GM19351 (cell line): Measurements from ENCODE around the gene MYH11.

Source experiments
- ATAC-seq: cut with Tn5 transposase; IDR thresholded peaks from one replicate; pipeline ENCODE4 v1.9.1; 2021; ENCODE audit warnings: mild to moderate bottlenecking, moderate library complexity; ENCODE audit not compliant: unreplicated experiment

MYH11 gene

DNA sequence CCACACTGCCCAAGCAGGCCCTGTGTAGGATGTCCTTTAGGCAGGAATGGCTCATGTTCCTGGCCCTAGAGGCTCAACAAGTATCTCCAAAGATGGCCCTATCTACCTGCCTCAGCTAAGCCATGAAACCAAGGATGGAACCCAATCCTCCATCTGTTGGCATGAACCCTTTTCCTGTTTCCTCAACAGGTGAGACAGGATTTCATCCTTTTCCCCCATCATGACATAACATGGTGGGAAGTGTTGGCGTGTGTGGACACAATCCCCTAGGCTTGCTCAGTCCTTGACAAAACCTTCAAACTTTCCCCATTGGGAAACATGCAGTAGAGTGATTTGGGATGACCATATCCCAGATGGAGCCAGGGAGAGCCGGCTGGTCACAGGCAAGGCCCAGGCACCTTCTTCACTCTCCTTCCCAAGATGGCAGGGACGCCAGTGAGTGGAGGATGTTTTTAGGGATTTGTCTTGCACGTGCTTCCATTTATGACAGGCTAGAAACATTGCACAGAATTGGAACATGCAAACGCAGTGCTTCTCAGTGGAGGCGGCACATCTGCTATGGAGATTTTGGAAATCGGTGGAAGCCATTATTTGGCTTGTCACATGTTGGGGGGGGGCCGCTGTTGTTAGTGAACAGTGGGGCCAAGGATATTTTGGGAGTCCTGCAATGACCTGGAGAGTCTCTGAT, 77.0 kb downstream of the MYH11 start:
- ATAC-seq = no peak

GRCh38 chr16:15778999-15779614, 77.7 kb downstream of the MYH11 start:
- no peak for ATAC-seq

- no peak for ATAC-seq
Observed at GRCh38 chr16:15778204-15778743, 78.6 kb downstream of the MYH11 start.

DNA sequence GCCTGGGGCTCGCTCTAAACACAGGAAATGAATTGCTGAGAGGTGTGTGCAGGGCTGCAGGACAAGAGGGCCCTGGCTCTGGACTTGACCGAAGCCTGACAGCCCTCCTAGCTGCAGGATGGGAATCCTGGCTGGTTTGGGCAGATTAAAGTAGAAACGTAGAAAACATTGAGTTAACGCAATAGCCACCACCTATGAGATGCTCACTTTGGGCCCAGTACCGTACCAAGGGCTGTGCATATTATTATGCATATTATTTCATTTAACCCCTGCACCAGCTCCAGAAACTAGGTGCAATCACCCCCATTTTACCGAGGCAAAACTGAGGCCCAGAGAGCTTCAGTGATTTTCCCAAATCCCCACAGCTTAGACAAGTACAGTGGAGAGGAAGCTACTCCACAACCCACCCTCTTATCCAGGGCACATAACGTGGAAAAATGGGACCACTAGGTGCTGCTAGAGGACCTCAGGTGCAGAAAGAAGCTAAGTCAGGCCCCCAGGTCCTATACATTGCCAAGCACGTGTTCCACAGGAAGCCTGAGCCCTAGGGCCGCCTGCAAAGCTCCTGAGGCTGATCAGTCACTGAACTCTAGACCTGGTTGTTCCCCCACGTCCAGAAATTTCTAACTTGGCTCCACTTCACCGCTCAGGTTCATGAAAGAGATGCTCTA, 79.2 kb downstream of the MYH11 start:
- ATAC-seq = no peak

DNA sequence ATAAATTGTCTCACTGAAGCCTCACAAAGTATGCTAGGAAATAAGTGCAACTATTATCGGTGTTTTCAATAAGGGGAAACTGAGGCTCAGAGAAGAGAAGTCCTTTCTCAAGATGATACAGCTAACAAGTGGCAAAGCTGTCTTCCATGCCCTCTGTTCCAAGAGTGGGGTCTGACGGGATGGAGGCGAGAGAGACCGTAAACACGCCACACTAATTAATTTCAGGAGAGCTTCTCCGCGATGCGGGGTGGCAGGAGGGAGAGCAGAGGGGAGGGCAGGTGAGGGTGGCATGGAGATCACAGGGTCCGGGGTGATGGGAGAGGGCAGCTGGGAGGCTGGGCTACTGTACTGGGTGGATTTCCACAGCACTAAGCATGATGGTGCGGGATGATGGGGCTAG, 80.3 kb downstream of the MYH11 start:
- no peak for ATAC-seq

DNA sequence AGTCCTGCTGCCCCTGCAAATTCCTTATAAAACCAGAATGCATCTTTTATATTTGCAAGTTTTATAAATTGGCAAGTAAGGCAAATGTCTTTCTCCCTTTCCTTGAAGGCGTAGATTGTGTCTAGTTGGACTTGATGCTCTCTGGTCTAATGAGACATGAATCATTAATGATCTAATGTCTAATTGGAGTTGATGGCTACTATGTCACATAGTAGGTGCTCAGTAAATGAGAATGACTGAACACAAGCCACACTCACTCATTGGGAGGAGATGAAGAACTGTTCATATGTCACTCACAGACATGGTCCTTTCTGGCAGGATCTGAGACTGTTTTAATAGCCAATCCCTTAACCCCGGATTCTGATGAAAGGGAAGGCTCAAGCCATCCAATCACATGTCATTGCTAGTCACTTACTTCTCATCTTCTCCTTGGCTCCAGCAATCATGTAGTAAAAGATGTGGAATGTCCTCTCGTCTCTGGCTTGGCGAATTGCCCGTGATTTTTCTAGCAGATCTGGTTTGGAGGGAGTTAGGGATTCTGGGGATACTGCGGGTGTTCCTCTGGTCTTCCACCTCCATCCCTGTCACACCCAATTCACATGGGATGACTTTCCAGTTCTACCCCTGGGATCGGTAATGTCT, 81.0 kb downstream of the MYH11 start:
- ATAC-seq = no peak

GRCh38 chr16:15775209-15775608, 81.6 kb downstream of the MYH11 start:
- no peak for ATAC-seq

DNA sequence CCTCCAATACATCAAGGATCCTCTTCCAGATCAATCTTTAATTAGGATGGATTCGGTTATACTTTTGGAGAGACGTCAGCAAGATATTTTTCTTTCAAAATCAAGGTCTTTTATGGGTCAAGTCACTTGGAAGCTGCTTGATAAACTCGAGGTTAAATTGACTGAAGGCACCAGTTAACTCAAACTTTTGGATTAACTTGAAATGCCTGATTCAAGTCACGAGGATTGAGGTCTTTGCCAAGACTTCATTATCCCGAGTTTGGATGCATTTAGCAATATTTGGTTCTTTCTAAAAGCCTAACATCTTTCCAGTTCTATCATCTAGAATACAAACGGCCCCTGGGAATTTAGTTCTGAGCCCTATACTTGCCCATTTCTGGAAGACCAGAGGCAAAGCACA, 82.9 kb downstream of the MYH11 start:
- ATAC-seq = no peak

DNA sequence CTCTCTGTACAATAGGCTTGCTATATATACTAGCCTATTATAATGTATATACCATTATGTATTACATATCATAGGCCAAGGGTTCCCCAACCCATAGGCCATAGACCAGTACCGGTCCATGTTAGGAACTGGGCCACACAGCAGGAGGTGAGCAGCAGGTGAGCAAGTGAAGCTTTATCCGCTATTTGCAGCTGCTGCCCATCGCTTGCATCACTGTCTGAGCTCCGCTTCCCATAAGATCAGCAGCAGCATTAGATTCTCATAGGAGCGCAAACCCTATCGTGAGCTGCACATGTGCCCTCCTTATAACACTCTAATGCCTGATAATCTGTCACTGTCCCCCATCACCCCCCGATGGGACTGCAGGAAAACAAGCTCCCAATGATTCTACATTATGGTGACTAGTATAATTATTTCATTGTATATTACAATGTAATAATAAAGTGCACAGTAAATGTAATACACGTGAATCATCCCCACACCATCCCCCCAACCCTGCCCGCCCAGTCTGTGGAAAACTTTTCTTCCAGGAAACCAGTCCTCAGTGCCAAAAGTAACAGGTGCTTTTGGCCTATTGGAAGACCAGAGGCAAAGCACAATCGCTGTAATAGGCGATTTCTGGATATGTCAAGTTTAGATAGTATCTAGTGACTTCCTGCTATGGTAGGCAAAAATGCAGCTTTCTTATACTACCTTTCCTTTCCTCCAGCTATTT, 84.1 kb downstream of the MYH11 start:
- no peak for ATAC-seq

- ATAC-seq = no peak
Observed at GRCh38 chr16:15771694-15772093, 85.1 kb downstream of the MYH11 start.

GRCh38 chr16:15770512-15770911, 86.3 kb downstream of the MYH11 start:
- ATAC-seq = no peak

DNA sequence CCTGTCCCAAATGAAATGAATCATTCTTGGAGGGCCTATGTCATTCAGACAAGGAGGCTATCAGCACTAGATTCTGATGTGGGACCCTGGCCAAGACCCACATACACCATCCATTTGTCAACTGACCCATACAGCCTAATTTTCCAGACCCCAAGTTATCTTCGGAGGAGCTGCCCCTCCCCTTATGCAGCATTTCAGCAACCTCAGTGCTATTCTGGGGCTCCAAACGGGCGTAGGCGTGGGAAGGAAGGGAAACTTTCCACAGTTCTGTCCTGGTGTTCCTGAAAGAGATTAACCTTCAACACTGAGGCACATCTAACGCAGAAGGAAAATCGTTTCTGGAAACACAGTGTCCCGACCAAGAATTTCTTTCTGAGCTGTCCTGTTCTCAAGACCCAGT, 86.7 kb downstream of the MYH11 start:
- ATAC-seq = no peak

GRCh38 chr16:15769239-15769638, 87.6 kb downstream of the MYH11 start:
- no peak for ATAC-seq

DNA sequence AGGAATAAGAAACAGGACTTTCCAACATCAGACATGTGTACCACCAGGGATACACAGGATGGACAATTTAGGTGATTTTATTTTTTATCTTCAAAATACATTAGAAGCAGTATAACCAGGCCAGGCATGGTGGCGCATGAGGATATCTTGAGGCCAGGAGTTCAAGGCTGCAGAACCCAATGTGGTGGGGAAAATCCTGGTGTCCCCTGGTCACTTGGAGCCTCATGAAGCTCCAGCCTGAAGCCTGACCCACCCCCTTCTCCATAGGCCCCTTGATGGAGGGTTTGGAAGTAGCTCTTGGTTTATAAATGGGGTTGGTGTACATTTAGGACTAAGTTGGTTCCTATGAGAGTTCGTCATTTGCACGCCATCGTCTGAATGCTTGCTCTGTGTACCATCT, 88.6 kb downstream of the MYH11 start:
- ATAC-seq = no peak

- ATAC-seq = no peak
Observed at GRCh38 chr16:15766918-15767317, 89.9 kb downstream of the MYH11 start.

DNA sequence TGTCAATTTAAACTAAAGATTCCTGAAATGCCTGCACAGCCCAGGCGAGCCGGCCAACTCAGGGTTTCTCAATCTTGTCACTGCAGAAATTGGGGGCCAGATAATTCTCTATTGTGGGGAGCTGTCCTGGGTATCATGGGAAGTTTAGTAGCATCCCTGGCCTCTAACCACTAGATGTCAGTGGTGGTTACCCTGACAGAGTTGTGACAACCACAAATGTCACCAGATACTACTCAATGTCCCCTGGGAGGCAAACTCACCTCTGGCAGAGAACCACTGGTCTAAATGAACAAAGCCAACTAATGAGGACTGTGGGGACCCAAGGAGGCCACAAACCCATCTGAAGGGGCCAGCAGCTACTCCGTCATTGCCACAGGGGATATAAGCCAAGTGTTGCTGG, 90.9 kb downstream of the MYH11 start:
- ATAC-seq = no peak

DNA sequence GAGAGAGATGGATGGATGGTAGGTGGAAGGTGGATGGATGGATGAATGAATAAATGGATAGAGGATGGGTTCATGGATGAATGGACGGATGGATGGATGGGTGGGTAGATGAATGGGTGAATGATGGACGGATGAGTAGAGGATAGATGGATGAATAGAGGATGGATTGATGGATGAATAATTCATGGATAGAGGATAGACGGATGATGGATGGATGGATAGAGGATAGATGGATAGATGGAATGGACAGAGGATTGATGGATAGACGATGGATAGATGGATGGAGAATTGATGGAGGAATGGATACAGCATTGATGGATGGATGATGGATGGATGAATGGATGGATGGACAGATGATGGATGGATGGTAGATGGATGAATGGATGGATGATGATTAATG, 91.7 kb downstream of the MYH11 start:
- no peak for ATAC-seq

DNA sequence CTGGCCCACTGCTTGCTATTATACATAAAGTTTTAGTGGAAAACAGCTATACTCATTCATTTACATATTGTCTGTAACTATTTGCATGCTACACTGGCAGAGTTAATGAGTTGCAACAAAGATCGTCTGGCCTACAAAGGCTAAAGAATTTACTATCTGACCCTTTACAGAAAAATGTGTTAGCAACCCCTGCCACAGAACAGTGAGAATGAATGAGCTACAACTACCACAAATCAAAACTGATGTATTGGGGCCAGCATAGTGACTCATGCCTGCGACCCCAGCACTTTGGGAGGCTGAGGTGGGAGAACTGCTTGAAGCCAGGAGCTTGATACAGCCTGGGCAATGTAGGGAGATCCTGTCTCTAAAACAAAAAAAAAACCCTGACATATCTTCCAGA, 92.7 kb downstream of the MYH11 start:
- no peak for ATAC-seq

- no peak for ATAC-seq
Observed at GRCh38 chr16:15760129-15760528, 96.7 kb downstream of the MYH11 start.

DNA sequence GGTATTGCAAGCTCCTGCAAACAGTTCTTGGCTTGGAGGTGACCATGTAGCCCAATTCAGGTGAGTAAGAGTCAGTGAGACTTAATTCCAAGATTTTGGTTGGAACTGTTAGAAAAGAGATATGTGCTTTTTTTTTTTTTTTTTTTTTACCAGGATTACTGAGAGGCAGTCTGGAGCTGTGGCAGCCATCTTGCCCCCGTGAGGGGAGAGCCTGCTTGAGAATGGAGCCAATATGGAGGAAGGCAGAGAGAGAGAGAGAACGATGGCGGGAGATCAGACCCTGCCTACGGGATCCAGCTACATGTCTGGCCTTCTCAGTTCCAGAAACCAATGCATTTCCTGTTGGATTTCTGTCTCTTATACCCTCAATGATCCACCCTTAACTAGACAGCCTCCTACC, 97.8 kb downstream of the MYH11 start:
- ATAC-seq = no peak

GRCh38 chr16:15757630-15758251, 99.1 kb downstream of the MYH11 start:
- no peak for ATAC-seq
